Right ventricle myocardium superior (tissue), 1 donor: Measurements from ENCODE around the gene IMMT. TPM values are rescaled to one million over a fixed set of nuclear protein-coding genes. Genes with fewer than 3 reads are reported as not detected.
"Not testable (repeated sequence)": the region's sequence is repeated elsewhere in the genome, so short reads cannot be mapped to it uniquely, and the experiment has no call there.

Experiments used
- ATAC-seq: fragments of 200-7000 bp; cut with Tn5 transposase; one replicate; pipeline ENCODE4 v1.9.1; 2020; ENCODE audit warnings: mild to moderate bottlenecking; ENCODE audit not compliant: poor library complexity
- DNase-seq: peaks from one replicate; pipeline ENCODE4 v3.0.0-alpha.2; 2020
- intact Hi-C: fragments of 100-400 bp; cut with DNase I; formaldehyde crosslinking; loops from one replicate; pipeline ENCODE4 v1.11.2; 2022
- long read RNA-seq: library from polyadenylated mRNA; unstranded; transcript quantifications from one replicate; pipeline ENCODE4 v2.0.0, GENCODE V29; 2021
- total RNA-seq: library from RNA; stranded (reverse); fragmentation: NEBNext Ultra II Directional; extraction: Animal tissue kit (Norgen Biotek cat#: 25700); gene quantifications from one replicate; pipeline ENCODE4 v1.2.1, GENCODE V29; 2021
- donor health status: DM: no; HTN: yes; CAD: no; lungs with severe emphysema.

IMMT gene
- 301 TPM for total RNA-seq
- long read RNA-seq, partial matches to known transcripts: 6 of 33 reads
- long read RNA-seq, other reads (novel, unspliced or antisense): 27 of 33 reads

GRCh38 chr2:86195055-86195807 lies at the start of gene IMMT:
TSS of gene IMMT (minus strand) at chr2:86195462. CDS start at chr2:86195382, 80 bp downstream.
- intact Hi-C loops: no loop called here
- peak; percentile 93 for ATAC-seq
- DNase-seq: peak; percentile 98

- DNase-seq, ATAC-seq, intact Hi-C loops: not testable (repeated sequence)
These were observed 49.5 kb upstream of the IMMT start for GRCh38 chr2:86244781-86245180.

- no peak for DNase-seq
- ATAC-seq: no peak
- intact Hi-C loops: no loop called here
These were observed 48.9 kb upstream of the IMMT start for GRCh38 chr2:86243950-86244733.

GRCh38 chr2:86243272-86243671 lies 48.0 kb upstream of the IMMT start:
- DNase-seq: no peak
- ATAC-seq: no peak
- intact Hi-C loops: no loop called here

- ATAC-seq (no peak), DNase-seq (no peak)
These were observed 46.3 kb upstream of the IMMT start for GRCh38 chr2:86241611-86242010.

GRCh38 chr2:86240251-86240650 lies 45.0 kb upstream of the IMMT start:
- DNase-seq: no peak
- intact Hi-C loops: no loop called here
- ATAC-seq: no peak

More at GRCh38 chr2:86241611-86242010, 46.3 kb upstream of the IMMT start:
- intact Hi-C loops: no loop called here

- ATAC-seq: no peak
- intact Hi-C loops: no loop called here
- DNase-seq: no peak
These were observed 44.5 kb upstream of the IMMT start for GRCh38 chr2:86239745-86240144.

- no peak for ATAC-seq
- intact Hi-C loops: no loop called here
- DNase-seq: no peak
These were observed 44.1 kb upstream of the IMMT start for GRCh38 chr2:86239326-86239725.

- ATAC-seq (no peak), DNase-seq (no peak)
- intact Hi-C loops: no loop called here
These were observed 43.1 kb upstream of the IMMT start for GRCh38 chr2:86238354-86238753.

GRCh38 chr2:86237172-86237571 lies 41.9 kb upstream of the IMMT start:
- DNase-seq: no peak
- intact Hi-C loops: no loop called here
- no peak for ATAC-seq

GRCh38 chr2:86235196-86235980 lies 40.1 kb upstream of the IMMT start:
- ATAC-seq (peak; percentile 92), DNase-seq (no peak)
- intact Hi-C loops: no loop called here

- DNase-seq: no peak
- ATAC-seq: no peak
- intact Hi-C loops: no loop called here
These were observed 39.4 kb upstream of the IMMT start for GRCh38 chr2:86234563-86235131.

- no peak for DNase-seq
- ATAC-seq: no peak
- intact Hi-C loops: no loop called here
These were observed 38.2 kb upstream of the IMMT start for GRCh38 chr2:86233436-86233835.

- no peak for DNase-seq
- intact Hi-C loops: no loop called here
- no peak for ATAC-seq
These were observed 37.6 kb upstream of the IMMT start for GRCh38 chr2:86232910-86233309.

- intact Hi-C loops: no loop called here
- ATAC-seq (no peak), DNase-seq (no peak)
These were observed 37.1 kb upstream of the IMMT start for GRCh38 chr2:86232373-86232784.

GRCh38 chr2:86231680-86232372 lies 36.6 kb upstream of the IMMT start:
- no peak for DNase-seq
- intact Hi-C loops: no loop called here
- ATAC-seq: no peak

- intact Hi-C loops: no loop called here
- DNase-seq: no peak
- no peak for ATAC-seq
These were observed 35.7 kb upstream of the IMMT start for GRCh38 chr2:86230961-86231360.

GRCh38 chr2:86229221-86229620 lies 34.0 kb upstream of the IMMT start:
- intact Hi-C loops: loop anchor here (10.0 kb wide), 1 partner anchor 136 kb away; no protein-coding TSS in a partner anchor
- no peak for DNase-seq
- no peak for ATAC-seq
